LNCaP clone FGC (cell line): ENCODE measurements around the gene TMEM14C.
"Not testable (repeated sequence)": the region's sequence is repeated elsewhere in the genome, so short reads cannot be mapped to it uniquely, and the experiment has no call there.

ENCODE experiments used
- DNase-seq: peaks from one replicate; pipeline ENCODE4 v3.0.0-alpha.2; 2011; ENCODE audit warnings: low read depth
- H3K4me3 ChIP-seq: 2 replicates; pipeline ENCODE4 v1.5.1; 2011; ENCODE audit warnings: mild to moderate bottlenecking, low read depth, low read length, control low read depth
- TF ChIP-seq, protein P1 (sequence below): IDR thresholded peaks from 2 replicates; pipeline ENCODE4 v1.5.1; 2012; ENCODE audit warnings: mild to moderate bottlenecking; ENCODE audit not compliant: control insufficient read depth, insufficient read depth; ENCODE audit errors: extremely low read depth

TMEM14C gene

DNA sequence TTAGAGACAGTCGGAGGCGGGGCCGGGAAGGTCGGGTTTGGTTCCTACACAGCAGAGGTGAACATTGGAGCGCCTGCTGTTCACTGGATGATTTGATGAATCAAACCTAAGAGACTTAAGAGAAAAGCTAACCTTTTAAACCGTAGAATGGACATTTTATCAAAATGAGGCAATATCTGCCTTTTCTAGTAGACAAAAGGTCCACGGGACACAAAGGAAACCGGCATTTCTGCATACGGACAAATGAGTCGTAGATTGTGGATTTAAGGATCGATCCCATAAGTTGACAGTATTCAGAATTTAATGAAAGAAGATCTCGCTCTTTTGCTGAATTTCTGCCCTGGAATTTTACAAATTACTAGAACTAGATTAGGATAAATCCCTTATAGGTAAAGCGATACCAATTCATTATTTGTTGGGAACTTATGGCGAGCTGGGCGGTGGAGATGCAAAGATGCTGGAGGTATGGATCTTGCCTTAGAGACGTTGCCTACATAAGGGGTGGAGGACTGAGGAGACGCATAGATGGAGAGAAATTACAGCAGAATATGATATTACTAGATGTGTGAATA is 27.7 kb upstream of the TMEM14C start:
- no peak for DNase-seq
- peak overlapping the region; percentile 94 for H3K4me3 ChIP-seq
- TF ChIP-seq, protein P1, sequence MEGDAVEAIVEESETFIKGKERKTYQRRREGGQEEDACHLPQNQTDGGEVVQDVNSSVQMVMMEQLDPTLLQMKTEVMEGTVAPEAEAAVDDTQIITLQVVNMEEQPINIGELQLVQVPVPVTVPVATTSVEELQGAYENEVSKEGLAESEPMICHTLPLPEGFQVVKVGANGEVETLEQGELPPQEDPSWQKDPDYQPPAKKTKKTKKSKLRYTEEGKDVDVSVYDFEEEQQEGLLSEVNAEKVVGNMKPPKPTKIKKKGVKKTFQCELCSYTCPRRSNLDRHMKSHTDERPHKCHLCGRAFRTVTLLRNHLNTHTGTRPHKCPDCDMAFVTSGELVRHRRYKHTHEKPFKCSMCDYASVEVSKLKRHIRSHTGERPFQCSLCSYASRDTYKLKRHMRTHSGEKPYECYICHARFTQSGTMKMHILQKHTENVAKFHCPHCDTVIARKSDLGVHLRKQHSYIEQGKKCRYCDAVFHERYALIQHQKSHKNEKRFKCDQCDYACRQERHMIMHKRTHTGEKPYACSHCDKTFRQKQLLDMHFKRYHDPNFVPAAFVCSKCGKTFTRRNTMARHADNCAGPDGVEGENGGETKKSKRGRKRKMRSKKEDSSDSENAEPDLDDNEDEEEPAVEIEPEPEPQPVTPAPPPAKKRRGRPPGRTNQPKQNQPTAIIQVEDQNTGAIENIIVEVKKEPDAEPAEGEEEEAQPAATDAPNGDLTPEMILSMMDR: no peak

DNA sequence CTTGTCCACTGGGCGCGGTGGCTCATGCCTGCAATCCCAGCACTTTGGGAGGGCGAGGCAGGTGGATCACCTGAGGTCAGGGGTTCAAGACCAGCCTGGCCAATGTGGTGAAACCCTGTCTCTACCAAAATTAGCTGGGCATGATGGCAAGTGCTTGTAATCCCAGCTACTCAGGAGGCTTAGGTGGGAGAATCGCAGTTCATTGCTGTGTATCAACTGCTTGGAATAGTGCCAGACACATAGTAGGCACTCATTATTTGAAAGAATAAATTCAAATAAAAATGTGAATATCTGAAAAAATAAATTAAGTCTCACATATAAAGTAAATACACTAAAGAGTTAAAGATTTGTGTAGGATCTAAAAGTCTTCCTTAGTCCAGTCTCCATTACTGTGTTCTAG is 26.2 kb upstream of the TMEM14C start:
- H3K4me3 ChIP-seq: no peak overlapping the region
- TF ChIP-seq, protein P1: no peak

DNA sequence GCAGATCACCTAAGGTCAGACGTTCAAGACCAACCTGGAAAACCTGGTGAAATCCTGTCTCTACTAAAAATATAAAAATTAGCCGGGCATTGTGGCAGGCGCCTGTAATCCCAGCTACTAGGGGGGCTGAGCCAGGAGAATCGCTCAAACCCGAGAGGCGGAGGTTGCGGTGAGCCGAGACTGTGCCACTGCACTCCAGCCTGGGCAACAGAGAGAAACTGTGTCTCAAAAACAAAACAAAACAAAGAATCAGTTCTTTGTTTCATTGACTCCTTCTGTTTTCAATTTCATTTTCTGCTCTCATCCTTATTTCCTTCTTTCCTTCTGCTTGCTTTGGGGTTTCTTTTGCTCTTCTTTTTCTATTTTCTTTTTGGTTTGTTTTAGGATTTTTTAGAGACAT is 8.9 kb upstream of the TMEM14C start:
- no peak overlapping the region for H3K4me3 ChIP-seq
- TF ChIP-seq, protein P1: no peak
- DNase-seq: no peak

More for the DNA sequence above, 26.2 kb upstream of the TMEM14C start:
- DNase-seq: no peak

DNA sequence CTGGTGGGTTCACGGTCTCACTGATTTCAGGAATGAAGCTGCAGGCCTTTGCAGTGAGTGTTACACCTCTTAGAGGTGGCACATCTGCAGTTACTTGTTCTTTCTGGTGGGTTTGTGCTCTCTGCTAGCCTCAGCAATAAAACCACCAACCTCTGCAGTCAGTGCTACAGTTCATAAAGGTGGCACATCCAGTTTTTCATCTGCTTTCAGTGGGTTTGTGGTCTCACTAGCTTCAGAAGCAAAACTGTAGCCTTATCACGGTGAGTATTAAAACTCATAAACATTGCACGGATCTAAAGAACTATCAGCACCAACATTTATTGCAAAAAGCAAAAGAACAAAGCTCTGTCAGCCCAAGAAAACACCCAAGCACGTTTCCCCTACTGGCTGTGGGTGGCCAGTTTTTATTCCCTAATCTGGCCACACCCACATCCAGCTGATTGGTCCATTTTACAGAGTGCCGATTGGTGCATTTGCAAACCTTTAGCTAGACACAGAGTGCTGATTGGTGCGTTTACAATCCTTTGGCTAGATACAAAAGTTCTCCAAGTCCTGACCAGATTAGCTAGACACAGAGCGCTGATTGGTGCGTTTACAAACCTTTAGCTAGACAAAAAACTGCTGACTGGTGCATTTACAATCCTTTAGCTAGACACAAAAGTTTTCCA is 3.4 kb upstream of the TMEM14C start:
- DNase-seq: no peak
- TF ChIP-seq, protein P1: no peak

DNA sequence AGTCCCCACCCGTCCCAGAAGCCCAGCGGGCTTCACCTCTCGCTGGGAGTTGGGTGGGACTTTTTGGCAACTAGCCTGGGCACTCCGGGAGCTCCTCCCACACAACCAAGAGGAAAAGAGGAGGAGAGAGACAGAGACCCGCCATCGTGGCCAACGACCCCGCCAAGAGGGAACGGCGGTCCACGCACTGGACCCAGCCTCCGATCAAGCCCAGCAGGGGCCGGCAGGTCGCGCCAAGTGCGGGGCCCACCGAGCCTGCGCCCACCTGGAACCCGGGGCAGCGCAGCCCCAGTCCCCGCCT is 3.0 kb upstream of the TMEM14C start:
- H3K4me3 ChIP-seq: no peak overlapping the region
- TF ChIP-seq, protein P1: no peak
- DNase-seq: no peak

More for the DNA sequence above, 3.4 kb upstream of the TMEM14C start:
- no peak overlapping the region for H3K4me3 ChIP-seq

DNA sequence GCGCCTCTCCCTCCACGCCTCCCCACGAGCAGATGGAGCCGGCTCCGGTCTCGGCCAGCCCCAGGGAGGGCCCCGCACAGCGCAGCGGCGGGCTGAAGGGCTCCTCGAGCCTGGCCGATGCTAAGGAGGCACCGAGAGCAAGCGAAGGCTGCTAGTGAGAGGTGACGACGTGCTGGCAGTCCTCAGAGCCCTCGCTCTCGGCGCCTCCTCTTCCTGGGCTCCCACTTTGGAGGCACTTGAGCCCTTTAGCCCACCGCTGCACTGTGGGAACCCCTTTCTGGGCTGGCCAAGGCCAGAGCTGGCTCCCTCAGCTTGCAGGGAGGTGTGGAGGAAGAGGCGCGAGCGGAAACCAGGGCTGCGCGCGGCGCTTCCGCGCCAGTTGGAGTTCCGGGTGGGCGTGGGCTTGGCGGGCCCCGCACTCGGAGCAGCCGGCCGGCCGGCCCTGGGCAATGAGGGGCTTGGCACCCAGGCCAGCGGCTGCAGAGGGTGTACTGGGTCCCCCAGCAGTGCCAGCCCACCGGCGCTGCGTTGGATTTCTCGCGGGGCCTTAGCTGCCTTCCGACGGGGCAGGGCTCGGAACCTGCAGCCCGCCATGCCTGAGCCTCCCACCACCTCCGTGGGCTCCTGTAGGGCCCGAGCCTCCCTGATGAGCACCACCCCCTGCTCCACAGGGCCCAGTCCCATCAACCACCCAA is 2.5 kb upstream of the TMEM14C start:
- TF ChIP-seq, protein P1: no peak
- no peak for DNase-seq
- H3K4me3 ChIP-seq: no peak overlapping the region

DNA sequence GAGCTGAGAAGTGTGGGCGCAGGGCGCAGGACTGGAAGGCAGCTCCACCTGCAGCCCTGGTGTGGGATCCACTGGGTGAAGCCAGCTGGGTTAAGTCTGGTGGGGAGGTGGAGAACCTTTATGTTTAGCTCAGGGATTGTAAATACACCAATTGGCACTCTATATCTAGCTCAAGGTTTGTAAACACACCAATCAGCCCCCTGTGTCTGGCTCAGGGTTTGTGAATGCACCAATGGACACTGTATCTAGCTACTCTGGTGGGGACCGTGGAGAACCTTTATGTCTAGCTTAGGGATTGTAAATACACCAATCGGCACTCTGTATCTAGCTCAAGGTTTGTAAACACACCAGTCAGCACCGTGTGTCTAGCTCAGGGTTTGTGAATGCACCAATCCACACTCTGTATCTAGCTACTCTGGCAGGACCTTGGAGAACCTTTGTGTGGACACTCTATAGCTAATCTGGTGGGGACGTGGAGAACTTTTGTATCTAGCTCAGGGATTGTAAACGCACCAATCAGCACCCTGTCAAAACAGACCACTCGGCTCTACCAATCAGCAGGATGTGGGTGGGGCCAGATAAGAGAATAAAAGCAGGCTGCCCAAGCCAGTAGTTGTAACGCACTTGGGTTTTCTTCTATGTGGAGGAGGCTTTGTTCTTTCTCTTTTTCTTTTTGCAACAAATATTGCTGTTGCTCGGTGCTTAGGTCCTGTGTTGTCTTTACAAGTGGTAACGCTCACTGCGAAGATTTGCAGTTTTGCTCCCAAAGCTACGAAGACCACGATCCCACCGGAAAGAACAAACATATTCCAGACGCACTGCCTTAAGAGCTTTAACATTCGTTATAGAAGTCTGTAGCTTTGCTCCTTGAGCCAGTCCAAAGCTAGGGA is 1.7 kb upstream of the TMEM14C start:
- not testable (repeated sequence) for H3K4me3 ChIP-seq, DNase-seq
